ENCODE measurements around the gene PXDC1. TPM values are rescaled to one million over a fixed set of nuclear protein-coding genes. Genes with fewer than 3 reads are reported as not detected.

The PXDC1 gene
- total RNA-seq, 4 donors from 2014 or later: 8.8 to 47.1 (median 19.6) TPM

Other genes with a start within 250 kb of the PXDC1 start
- 10 to 100 TPM in 3 of 4 donors, 1 to 10 TPM in 1; 4.4 to 19.6 (median 15.3) TPM for gene FAM50B, start 97.7 kb upstream of the PXDC1 start, total RNA-seq

All from gastrocnemius medialis (tissue), 4 donors.